Endodermal cell (in vitro differentiated cells): ENCODE results near the gene MFAP4. TPM values are rescaled to one million over a fixed set of nuclear protein-coding genes. Genes with fewer than 3 reads are reported as not detected.

Experiments used
- DNase-seq: peaks from one replicate; pipeline ENCODE4 v3.0.0-alpha.2; 2017
- H3K27ac ChIP-seq: 2 replicates; pipeline ENCODE4 v1.5.1; 2013; ENCODE audit warnings: mild to moderate bottlenecking, low read depth, low read length, moderate library complexity
- H3K27me3 ChIP-seq: 2 replicates; pipeline ENCODE4 v1.6.1; 2013; ENCODE audit warnings: mild to moderate bottlenecking, low read length, moderate library complexity; ENCODE audit not compliant: insufficient read depth, control insufficient read depth, poor library complexity, severe bottlenecking
- H3K36me3 ChIP-seq: 2 replicates; pipeline ENCODE4 v1.7.0; 2013; ENCODE audit warnings: mild to moderate bottlenecking, low read length, moderate library complexity; ENCODE audit not compliant: control insufficient read depth, insufficient read depth
- H3K4me1 ChIP-seq: one replicate; pipeline ENCODE4 v1.7.0; 2013; ENCODE audit warnings: low read length; ENCODE audit not compliant: control insufficient read depth, insufficient read depth
- H3K4me3 ChIP-seq: 2 replicates; pipeline ENCODE4 v1.5.1; 2013; ENCODE audit warnings: mild to moderate bottlenecking, low read length, moderate library complexity
- H3K9ac ChIP-seq: 2 replicates; pipeline ENCODE4 v1.6.1; 2013; ENCODE audit warnings: mild to moderate bottlenecking, low read length, moderate library complexity; ENCODE audit not compliant: poor library complexity, severe bottlenecking; ENCODE audit errors: extremely low read depth
- H3K9me3 ChIP-seq: 2 replicates; pipeline ENCODE4 v1.6.1; 2013; ENCODE audit warnings: mild to moderate bottlenecking, low read length, moderate library complexity; ENCODE audit not compliant: control insufficient read depth
- H3K27ac Mint-ChIP-seq: 2 replicates; pipeline ENCODE4 v1.8.0; 2020; ENCODE audit warnings: mixed read lengths
- H3K27me3 Mint-ChIP-seq: 2 replicates; pipeline ENCODE4 v1.8.0; 2021; ENCODE audit warnings: mild to moderate bottlenecking, mixed read lengths; ENCODE audit not compliant: insufficient read depth
- H3K36me3 Mint-ChIP-seq: 2 replicates; pipeline ENCODE4 v1.8.0; 2020; ENCODE audit warnings: low read depth, mixed read lengths
- H3K4me1 Mint-ChIP-seq: 2 replicates; pipeline ENCODE4 v1.8.0; 2020; ENCODE audit warnings: mixed read lengths
- H3K4me3 Mint-ChIP-seq: 2 replicates; pipeline ENCODE4 v1.8.0; 2020; ENCODE audit warnings: mild to moderate bottlenecking, moderate library complexity, mixed read lengths
- H3K9me3 Mint-ChIP-seq: 2 replicates; pipeline ENCODE4 v1.8.0; 2020; ENCODE audit warnings: mild to moderate bottlenecking, mixed read lengths
- CTCF ChIP-seq: fragments of 200-600 bp; sonication (generic); conservative IDR thresholded peaks from 2 replicates; pipeline ENCODE4 v1.5.0; 2021; ENCODE audit warnings: antibody characterized with exemption, mild to moderate bottlenecking
- WGBS, 2 experiments: methylation state at CpG; one replicate each; pipeline versions ENCODE4 v1.1.5 to v1.1.7; 2013; ENCODE audit warnings: missing lambda C conversion rate in 2 of 2, mixed read lengths in 1 of 2; ENCODE audit not compliant: insufficient coverage in 1 of 2, insufficient read length in 1 of 2; 5-methylcytosine and 5-hydroxymethylcytosine counted together
- total RNA-seq, 2 donors: library from RNA; stranded (reverse); fragmentation: NEBNext Ultra II Directional in 1 of 2; extraction: Animal tissue kit (Norgen Biotek cat#: 25700) in 1 of 2; gene quantifications; 2 replicates in 1 of 2; 3 replicates in 1 of 2; pipeline ENCODE4 v1.2.1, GENCODE V29; 2021

Gene MFAP4
- total RNA-seq, 2 donors from 2014 or later = 11.1 to 36.8 TPM

DNA sequence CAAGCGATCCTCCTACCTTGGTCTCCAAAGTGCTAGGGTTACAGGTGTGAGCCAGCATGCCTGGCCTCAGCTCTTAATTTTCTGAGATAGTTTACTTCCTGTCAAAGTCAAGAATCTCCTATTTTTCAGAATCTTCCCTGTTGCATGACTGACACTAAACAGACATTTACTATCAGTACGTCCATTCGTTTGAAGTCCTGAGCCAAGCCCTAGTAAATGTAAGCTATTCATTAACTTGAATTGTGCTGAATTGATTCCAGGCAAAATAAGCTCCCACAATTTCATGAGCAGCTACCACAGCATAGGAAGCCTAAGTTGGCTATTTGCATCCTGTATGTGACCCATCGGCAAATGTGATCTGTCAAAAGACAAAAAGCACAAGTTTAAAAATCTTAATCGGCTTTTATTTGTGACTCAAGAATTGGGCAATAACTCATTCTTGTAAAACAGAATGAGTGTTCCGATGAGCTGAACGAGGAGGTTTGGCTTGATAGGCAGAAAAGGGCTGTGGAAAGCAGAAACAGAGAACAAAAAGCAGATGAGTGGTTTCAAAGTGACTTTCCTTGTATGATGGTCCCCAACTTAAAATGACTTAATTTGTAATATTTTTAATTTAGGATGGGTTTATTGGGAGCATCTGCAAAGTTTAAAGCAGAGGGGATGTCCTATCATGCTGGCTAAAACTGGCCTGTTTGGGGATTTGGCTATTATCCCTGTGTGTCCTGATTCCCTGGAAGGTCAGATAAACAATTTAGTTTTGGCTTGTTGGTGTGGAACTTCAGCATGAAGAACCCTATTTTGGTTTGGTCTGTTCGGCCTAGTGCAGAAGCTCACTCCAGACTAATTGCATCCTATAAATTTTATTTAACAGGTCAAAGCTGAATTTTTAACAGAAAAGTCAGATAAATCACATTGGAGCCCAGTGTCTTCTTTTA lies 38.2 kb upstream of the MFAP4 start:
- Histone ChIP-seq H3K4me1 (no peaks in the 10 kb centered on the region), H3K9ac (no peak overlapping the region), H3K27me3 (no peaks in the 10 kb centered on the region), H3K4me3 (no peak overlapping the region), H3K36me3 (no peaks in the 10 kb centered on the region), H3K9me3 (peaks cover 3% of the 10 kb centered on the region), H3K27ac (no peak overlapping the region)
- no peak overlapping the region for H3K27ac Mint-ChIP-seq
- DNase-seq = no peak
- H3K4me3 Mint-ChIP-seq = no peak overlapping the region
- H3K9me3 Mint-ChIP-seq = peaks cover 2% of the 10 kb centered on the region
- 96 to 97% methylated on average over 8 of the region's 8 CpGs for whole genome bisulfite sequencing, 2 experiments
- H3K27me3 Mint-ChIP-seq = no peaks in the 10 kb centered on the region
- no peaks in the 10 kb centered on the region for H3K36me3 Mint-ChIP-seq
- peaks cover 32% of the 10 kb centered on the region for H3K4me1 Mint-ChIP-seq
- TF ChIP-seq CTCF = no peak

GRCh38 chr17:19421926-19422325 lies 34.9 kb upstream of the MFAP4 start:
- H3K9me3 ChIP-seq = peaks cover 3% of the 10 kb centered on the region
- no peaks in the 10 kb centered on the region for H3K4me1 ChIP-seq
- no peaks in the 10 kb centered on the region for H3K27me3 ChIP-seq
- DNase-seq = no peak
- Mint-ChIP-seq H3K36me3 (no peaks in the 10 kb centered on the region), H3K27me3 (peaks cover 5% of the 10 kb centered on the region), H3K4me3 (no peak overlapping the region), H3K9me3 (peaks cover 2% of the 10 kb centered on the region), H3K4me1 (peaks cover 23% of the 10 kb centered on the region), H3K27ac (no peak overlapping the region)
- H3K36me3 ChIP-seq = no peaks in the 10 kb centered on the region
- no peak for TF ChIP-seq CTCF
- no peak overlapping the region for H3K9ac ChIP-seq
- 88 to 97% methylated on average over 3 to 6 of the region's 6 CpGs for WGBS, 2 experiments
- H3K27ac ChIP-seq = no peak overlapping the region
- H3K4me3 ChIP-seq = no peak overlapping the region

GRCh38 chr17:19421219-19421618 lies 34.2 kb upstream of the MFAP4 start:
- H3K4me1 Mint-ChIP-seq = peaks cover 17% of the 10 kb centered on the region
- no peak for DNase-seq
- Histone ChIP-seq H3K9me3 (peaks cover 3% of the 10 kb centered on the region), H3K9ac (no peak overlapping the region), H3K4me3 (no peak overlapping the region), H3K4me1 (no peaks in the 10 kb centered on the region), H3K27me3 (no peaks in the 10 kb centered on the region), H3K27ac (no peak overlapping the region), H3K36me3 (no peaks in the 10 kb centered on the region)
- H3K27ac Mint-ChIP-seq = no peak overlapping the region
- H3K9me3 Mint-ChIP-seq = no peaks in the 10 kb centered on the region
- no peaks in the 10 kb centered on the region for H3K36me3 Mint-ChIP-seq
- no peak for TF ChIP-seq CTCF
- 86 to 100% methylated on average over 2 to 3 of the region's 4 CpGs for WGBS, 2 experiments
- H3K27me3 Mint-ChIP-seq = peaks cover 5% of the 10 kb centered on the region
- H3K4me3 Mint-ChIP-seq = no peak overlapping the region
